Erythroblast (primary cell): ENCODE measurements around the gene COL12A1.

Source experiments
- DNase-seq, 2 experiments: peaks; one replicate each; lab custom pipeline; 2025; lab: John Stamatoyannopoulos, UW
- GATA1 ChIP-seq: IDR thresholded peaks from 2 replicates; pipeline ENCODE4 v1.6.1; 2011; ENCODE audit warnings: low read depth, mild to moderate bottlenecking, control low read depth, low read length, moderate library complexity
- POLR2A ChIP-seq: IDR thresholded peaks from 2 replicates; pipeline ENCODE4 v1.6.1; 2011; ENCODE audit warnings: mild to moderate bottlenecking, low read length

The COL12A1 gene

DNA sequence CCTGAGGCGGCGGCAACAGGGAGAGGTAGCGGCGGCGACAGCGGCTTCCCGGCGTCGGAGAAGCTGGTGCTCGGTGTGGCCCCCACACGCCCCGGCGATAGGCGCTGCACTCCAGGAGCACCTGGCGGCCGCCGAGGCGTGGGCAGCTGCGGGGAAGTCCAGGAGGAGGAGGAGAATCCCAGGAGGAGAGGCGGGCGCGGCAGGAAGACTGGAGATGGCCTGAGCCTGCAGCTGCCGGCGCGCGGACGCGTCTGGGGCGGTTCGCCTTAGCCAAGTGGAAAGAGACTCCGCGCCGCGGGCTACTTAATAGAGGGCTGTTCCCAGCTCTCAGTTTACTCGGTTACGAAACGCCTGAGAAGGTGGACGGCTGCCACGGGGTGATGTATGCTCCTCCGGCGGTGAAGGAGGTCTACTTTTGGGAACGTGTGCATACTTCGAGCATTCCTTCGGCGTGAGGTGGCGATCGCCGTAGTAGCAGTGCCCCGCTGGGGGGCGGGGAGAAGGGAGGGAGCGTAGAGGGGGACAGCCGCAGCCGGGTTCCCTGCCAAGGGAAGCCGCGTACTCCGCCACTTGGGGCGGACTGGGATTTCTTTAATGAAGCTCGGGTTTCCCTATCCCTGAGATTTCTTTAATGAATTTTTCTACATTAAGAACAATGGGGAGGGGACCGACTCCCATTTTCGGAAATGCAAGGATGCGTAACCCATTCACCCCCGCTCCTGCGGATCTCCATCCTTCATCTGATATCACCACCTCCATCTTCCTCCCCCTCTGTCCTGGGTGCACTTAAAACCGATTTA, at the start of gene COL12A1:
Gene COL12A1, minus strand, starts transcription at position 278 of the 800 bp plus-strand sequence. CDS start 3,261 bp downstream, outside the sequence.
- DNase-seq: peak in 1 of 2 experiments; percentile 5
- TF ChIP-seq POLR2A (no peak), GATA1 (no peak)

DNA sequence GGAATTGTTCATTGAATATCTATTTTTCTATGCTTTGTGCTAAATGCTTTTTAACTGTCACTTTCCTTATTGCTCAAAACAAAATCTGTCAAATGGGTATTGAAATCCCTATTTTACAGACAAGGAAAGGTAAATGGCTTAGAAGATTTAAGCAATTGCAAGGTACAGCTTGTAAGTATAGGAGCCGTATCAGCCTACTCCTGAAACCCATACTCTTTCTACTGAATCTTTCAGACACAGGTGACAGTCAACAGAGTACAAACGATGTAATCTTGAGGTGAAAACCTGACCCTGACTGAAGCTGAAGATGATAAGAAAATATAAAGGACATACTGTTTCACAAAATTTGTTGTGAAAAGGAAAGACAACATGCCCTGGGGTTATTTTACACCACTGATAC, 44.7 kb upstream of the COL12A1 start:
- TF ChIP-seq POLR2A (no peak), GATA1 (no peak)
- DNase-seq: no peak

GRCh38 chr6:75249837-75250236, 44.0 kb upstream of the COL12A1 start:
- TF ChIP-seq GATA1 (no peak), POLR2A (no peak)

GRCh38 chr6:75246386-75246785, 40.5 kb upstream of the COL12A1 start:
- TF ChIP-seq POLR2A (no peak), GATA1 (no peak)
- DNase-seq: no peak

More at GRCh38 chr6:75249837-75250236, 44.0 kb upstream of the COL12A1 start:
- DNase-seq: no peak

DNA sequence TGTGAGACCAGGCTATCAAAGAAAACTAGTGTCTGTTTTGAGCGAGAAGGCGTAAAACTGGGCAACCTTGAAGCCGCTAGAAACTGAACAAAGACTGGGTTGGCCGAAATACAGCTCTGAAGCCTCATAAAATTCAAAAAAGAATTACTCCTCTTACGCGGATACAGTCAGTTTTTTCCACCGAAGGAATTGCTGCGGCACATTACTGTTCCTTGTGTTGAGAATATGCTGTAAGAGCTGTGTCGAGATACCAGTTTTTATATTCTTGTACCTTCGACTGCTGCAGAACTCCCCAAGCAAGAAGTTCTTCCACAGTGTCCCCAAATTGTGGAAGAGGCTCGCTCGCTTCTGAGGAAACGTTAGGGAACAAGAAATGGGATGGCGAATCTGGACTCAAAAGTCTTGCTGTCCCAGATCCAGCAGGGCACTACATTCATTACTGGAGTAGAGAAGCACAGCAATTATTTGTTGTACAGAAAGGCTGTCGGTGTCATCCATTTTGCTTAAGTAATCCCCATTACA, 38.3 kb upstream of the COL12A1 start:
- peak in 1 of 2 experiments; percentile 56 for DNase-seq
- TF ChIP-seq POLR2A: no peak
- no peak for TF ChIP-seq GATA1

DNA sequence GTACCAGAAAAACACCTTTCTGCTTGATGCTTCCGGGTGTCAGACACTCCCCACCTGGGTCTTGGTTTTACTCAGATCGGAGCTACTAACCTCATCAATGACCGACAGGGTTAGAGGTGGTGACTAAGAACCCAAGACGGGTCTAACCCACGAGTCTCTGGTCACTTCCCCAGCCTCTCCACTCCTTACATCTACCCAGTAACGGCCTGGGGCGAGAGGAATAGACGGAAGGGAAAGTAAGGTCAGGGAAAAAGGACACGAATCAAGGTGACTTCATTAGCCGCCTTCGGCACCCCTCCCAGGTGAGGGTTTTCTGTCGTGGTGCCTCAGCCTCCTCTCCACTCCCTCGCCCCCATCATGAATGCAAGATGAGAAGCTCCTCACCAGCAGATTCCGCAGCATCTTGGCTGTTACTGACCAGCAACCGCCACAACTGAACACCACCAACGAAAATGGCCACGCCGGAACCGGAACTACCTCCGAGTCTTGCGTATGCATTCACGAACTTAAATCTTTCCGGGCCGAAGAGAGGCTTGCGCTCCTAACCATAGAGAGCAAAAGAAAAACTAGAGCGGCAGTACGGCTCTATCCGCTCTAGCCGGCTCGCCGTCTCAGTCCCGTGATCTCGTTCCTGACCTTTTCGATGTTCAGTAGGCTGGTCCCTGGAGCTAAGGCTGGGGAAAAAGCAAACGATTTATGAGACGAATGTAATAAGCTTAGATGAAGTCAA, 37.6 kb upstream of the COL12A1 start, which contains the start of gene COX7A2:
Gene COX7A2, minus strand, starts transcription at position 469 of the 730 bp plus-strand sequence. Its CDS starts 67 bp downstream, at position 402.
- peak; percentile 94 to 96 for DNase-seq
- no peak for TF ChIP-seq GATA1
- peak; percentile 98 for TF ChIP-seq POLR2A

DNA sequence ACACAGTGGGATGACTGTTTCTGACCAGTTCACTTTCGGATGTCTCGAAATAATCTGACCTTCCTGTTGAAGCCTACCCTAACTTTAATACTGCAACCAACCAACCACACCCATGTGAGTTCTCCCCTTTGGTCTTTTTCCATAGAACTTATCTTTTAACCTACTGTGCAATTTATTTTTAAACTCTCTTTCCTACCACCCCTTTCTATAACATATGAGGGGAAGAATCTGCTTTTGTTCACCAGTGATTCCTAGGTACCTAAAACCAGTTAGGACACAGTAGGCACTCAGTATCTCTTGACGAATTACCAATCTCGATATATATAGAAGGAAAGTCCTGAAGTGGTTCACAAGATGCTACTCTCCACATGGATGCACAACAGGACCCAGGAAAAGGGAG, 30.8 kb upstream of the COL12A1 start:
- DNase-seq: no peak
- TF ChIP-seq POLR2A: no peak
- no peak for TF ChIP-seq GATA1

DNA sequence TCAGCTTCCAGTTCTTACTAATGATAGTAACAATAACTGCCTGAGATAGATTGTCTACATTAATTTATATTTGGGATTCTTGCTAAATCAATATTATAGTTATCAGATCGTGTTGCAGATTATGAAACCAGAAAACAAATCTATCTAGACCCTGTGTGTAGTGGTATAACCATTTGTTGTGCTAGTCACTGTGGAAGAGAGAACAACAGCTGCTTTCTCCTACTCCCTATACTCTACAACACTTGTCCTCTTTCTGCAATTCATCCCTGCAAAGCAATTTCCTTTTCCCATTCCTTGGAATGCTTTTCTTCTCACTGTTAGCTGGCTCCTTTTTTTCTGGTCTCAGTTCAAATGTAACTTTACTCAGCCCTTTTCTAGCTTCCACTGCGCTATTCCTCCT, 29.4 kb upstream of the COL12A1 start:
- TF ChIP-seq GATA1 (no peak), POLR2A (no peak)
- DNase-seq: no peak

GRCh38 chr6:75234126-75234865, 28.4 kb upstream of the COL12A1 start:
- TF ChIP-seq POLR2A (no peak), GATA1 (no peak)
- DNase-seq: no peak

DNA sequence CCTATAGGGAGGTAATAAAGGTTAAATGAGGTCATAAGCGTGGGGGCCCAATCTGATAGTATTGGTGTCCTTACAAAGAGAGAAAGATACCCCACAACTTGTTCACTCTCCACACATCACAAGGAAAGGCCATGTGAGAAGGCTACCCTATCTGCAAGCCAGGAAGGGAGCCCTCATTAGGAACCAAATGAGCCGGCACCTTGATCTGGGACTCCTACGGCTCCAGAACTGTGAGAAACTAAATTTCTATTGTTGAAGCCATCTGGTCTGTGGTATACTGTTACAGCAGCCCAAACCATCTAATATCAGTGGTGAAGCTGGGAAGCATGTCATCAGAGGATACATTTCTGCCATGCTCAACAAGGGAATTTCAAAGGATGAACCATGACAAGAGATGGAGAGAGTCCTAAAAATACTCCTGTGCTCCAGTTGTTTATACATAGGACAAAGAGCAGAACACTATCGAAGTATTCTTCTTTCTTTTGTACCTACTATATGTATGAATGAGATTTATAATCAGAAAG, 27.3 kb upstream of the COL12A1 start:
- TF ChIP-seq POLR2A (no peak), GATA1 (no peak)
- DNase-seq: no peak

DNA sequence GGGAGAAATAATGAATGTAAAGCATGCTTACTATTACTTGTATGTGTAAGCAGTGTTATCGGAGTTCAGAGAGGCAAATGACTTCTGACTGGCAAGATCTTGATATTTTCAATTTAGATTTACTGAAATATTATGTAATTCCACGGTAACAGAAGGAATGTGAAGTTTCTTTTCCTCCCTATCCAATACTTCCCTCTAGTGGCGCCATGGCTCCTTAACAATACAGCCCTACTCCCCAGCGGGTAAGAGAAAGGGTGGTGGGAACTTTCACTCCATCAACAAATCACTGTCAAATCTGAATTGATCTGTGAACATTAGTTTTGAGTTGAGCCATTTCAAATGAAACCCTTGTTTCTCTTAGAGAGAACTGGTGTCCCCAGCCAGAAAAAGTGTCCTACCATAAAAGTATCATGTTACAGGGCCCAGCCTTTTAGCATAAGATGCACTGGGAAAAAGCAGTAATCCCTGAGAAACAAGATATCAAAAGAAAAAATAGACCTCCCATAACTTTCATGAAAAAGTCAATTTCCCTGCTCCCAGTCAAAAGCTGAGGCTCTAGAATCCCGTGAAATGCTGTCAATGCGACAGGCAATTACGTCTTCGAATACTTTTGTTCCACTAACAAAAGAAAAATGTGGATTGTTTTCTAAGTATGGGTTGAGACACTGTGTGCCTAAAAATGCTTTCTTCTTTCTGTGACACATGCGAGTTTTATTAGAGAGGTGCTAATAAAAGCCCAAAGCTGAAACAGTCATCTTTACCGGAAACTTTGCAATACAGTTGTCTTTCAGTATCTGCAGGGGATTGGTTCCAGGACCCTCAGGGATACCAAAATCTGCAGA, 24.9 kb upstream of the COL12A1 start:
- no peak for TF ChIP-seq POLR2A
- no peak for TF ChIP-seq GATA1
- peak; percentile 9 to 42 for DNase-seq

DNA sequence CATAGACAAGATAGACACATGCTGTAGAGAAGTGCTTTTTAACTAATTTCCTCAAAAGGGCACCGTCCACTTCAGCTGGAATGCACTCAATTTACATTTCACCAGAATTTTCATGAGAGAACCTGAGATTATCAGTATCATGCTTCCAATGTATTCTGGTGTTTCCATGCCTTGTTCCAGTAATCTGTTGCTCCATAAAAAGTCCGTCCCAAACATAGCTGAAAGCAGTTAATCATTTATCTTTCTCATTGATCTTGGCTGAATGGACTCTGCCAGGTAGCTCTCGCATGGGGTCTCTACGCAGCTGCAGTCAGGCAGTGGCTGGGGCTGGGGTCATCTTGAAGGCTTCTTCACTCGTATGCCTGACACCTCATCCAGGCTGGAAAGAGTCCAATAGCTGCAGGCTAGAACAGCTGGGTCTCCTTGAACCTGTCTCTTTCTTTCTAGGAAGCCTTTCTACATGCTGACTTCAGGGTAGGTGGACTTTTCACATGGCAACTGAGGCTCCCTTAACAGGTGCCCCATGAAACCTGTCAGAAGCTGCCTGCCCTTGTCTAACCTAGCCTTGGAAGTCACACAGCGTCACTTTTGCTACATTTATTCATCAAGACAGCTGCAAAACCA, 18.6 kb upstream of the COL12A1 start:
- DNase-seq: no peak

More for the DNA sequence above, 18.6 kb upstream of the COL12A1 start:
- no peak for TF ChIP-seq GATA1
- no peak for TF ChIP-seq POLR2A
